ENCODE measurements around the gene MAP7D3.

DNA sequence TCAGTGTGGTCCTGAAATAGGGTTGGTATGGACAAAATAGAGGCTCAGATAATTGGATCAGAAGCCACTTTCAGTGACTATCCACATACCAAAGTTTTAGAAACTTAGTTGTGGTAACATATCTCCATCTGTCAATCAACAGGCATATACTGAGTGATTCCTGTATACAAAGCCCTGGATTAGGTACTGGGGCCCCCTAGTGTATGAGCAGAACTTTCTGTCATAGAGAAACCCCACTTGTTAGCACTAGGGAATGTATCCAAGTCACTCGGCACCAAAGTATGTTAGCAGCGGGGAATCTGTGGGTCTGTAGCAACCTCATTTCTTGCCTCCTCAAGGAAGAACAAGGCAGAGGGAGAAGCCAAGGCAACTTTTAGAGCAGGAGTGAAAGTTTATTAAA, 50.7 kb downstream of the MAP7D3 start:
- TF ChIP-seq, protein P1, sequence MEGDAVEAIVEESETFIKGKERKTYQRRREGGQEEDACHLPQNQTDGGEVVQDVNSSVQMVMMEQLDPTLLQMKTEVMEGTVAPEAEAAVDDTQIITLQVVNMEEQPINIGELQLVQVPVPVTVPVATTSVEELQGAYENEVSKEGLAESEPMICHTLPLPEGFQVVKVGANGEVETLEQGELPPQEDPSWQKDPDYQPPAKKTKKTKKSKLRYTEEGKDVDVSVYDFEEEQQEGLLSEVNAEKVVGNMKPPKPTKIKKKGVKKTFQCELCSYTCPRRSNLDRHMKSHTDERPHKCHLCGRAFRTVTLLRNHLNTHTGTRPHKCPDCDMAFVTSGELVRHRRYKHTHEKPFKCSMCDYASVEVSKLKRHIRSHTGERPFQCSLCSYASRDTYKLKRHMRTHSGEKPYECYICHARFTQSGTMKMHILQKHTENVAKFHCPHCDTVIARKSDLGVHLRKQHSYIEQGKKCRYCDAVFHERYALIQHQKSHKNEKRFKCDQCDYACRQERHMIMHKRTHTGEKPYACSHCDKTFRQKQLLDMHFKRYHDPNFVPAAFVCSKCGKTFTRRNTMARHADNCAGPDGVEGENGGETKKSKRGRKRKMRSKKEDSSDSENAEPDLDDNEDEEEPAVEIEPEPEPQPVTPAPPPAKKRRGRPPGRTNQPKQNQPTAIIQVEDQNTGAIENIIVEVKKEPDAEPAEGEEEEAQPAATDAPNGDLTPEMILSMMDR (conservative IDR thresholded peaks at IDR 0.05) = peak; percentile 70
- no peak for TF ChIP-seq EZH2 (IDR thresholded peaks at IDR 0.05; ENCODE audit: low read depth)
